GM19239 (cell line): Measurements from ENCODE around the gene SPOP.
"Not testable (repeated sequence)": the region's sequence is repeated elsewhere in the genome, so short reads cannot be mapped to it uniquely, and the experiment has no call there.

Experiments
- DNase-seq: peaks from one replicate; pipeline ENCODE4 v3.0.0; 2011; ENCODE audit warnings: low spot score; ENCODE audit not compliant: insufficient read length
- FAIRE-seq: peaks from 2 replicates; lab custom pipeline; 2011; peaks lifted over from hg19 to GRCh38; lab: Jason Lieb, UNC

SPOP gene

GRCh38 chr17:49556223-49556943 lies 121.5 kb downstream of the SPOP start:
- DNase-seq (peak; percentile 89), FAIRE-seq (no peak)

- no peak for DNase-seq
- no peak for FAIRE-seq
Observed at GRCh38 chr17:49555495-49556222, 122.2 kb downstream of the SPOP start.

DNA sequence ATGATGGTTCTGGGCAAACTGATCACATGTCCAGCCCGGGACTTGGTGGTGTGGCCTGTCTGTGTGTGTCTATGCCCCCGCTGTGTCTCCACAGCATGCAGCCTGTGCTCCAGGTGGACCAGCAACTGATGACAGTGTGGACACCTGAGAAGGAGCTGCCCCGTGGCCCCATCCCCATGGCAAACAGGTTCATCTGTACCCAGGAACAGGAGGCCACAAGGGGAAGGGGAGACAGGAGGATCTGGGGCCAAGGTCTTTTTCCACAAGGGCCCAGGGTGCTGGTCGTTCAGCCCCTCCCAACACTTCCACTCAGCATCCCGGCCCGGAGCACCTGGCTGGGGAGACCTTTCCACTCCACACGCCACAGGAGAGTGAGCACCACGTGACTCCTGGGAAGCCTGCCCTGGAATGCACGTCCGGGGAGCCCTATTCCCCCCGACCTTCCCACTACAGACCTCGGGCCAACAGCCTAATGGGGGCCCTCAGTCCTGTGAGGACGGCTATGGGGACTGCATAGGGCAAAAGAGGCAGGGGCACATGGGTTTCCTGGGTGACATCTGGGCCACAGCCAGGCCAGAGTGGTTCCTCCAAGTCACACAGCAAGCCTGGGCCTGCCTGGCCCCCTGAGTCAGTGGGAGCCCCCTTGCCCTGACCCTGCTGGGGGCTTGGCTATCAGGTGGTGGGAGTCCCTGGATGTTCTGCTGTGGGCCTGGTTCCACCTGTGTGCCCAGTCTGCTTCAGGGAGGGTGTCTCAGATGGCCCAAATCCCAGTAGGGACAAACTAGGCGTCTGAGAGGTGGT lies 123.0 kb downstream of the SPOP start:
- FAIRE-seq (no peak), DNase-seq (no peak)

DNA sequence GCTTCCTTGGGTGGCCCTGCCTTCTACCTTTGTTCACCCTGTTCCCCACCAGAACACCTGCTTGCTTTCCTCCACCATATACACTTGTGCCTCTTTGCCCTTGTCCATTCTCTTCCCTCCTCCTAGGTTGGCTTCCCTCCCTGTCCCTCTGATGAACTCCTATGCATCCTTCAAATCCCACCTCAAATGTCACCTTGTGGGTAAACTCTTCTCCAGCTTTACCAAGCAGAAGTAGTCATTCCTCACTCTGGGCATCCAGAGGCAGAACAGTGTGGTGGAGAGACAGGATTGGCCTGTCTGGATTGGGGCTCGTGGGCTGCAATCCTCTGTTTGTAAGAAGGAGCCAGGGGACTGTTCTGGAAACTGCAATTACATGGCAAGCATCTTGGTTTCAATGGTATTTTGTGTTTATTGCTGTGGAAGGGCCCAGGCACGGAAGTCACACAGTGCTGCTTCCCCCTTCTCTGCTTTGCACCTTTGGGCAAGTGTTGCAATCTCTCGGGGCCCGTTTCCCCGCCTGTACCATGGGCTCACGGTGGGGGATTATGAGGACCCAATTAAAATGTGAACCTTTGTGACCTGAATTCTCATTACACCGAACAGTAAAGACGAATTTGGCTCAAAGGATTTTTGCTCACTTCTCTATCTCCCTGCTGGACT lies 124.1 kb downstream of the SPOP start:
- DNase-seq (no peak), FAIRE-seq (no peak)

DNA sequence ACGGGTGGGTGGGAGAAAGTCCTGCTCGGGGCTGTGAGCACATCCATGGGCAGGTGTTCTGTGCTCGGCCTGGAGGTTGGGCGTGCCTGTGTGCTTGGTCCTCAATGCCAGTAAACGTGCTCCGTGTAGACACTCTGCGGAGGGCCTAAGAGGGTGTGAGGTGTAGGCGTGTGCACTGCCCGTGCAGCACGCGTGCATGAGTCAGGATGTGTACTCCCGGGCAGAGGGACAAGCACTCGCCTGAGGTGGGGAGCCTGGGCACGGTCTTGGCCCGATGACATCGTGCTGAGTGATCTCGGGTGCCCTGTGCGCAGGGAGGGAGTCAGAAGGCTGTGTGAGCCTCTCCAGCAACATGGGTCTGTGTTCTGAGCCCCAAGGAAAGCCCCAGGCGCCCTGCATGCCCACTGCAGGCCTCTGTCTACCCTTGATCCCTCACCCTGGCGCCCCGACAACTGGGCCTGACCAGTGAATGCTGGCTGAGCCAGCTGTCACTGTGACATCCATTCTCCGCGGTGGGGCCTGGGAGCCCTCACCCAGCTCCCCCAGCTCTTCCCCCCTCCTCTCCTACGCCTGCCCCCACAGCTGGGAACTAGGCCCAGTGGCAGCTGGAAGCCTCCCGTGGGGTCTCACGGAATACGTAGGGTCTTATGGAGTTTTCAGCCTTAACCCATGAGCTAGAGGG lies 125.7 kb downstream of the SPOP start:
- FAIRE-seq (no peak), DNase-seq (no peak)

- DNase-seq (no peak), FAIRE-seq (no peak)
Observed at GRCh38 chr17:49551221-49552069, 126.5 kb downstream of the SPOP start.

DNA sequence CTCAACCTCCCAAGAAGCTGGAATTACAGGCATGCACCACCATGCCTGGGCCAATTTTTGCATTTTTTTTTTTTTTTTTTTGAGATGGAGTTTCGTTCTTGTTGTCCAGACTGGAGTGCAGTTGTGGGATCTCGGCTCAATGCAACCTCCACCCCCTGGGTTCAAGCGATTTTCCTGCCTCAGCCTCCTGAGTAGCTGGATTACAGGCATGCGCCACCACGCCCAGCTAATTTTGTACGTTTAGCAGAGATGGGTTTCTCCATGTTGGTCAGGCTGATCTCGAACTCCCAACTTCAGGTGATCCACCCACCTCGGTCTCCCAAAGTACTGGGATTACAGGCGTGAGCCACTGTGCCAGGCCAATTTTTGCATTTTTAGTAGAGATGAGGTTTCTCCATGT lies 127.1 kb downstream of the SPOP start:
- not testable (repeated sequence) for FAIRE-seq, DNase-seq

DNA sequence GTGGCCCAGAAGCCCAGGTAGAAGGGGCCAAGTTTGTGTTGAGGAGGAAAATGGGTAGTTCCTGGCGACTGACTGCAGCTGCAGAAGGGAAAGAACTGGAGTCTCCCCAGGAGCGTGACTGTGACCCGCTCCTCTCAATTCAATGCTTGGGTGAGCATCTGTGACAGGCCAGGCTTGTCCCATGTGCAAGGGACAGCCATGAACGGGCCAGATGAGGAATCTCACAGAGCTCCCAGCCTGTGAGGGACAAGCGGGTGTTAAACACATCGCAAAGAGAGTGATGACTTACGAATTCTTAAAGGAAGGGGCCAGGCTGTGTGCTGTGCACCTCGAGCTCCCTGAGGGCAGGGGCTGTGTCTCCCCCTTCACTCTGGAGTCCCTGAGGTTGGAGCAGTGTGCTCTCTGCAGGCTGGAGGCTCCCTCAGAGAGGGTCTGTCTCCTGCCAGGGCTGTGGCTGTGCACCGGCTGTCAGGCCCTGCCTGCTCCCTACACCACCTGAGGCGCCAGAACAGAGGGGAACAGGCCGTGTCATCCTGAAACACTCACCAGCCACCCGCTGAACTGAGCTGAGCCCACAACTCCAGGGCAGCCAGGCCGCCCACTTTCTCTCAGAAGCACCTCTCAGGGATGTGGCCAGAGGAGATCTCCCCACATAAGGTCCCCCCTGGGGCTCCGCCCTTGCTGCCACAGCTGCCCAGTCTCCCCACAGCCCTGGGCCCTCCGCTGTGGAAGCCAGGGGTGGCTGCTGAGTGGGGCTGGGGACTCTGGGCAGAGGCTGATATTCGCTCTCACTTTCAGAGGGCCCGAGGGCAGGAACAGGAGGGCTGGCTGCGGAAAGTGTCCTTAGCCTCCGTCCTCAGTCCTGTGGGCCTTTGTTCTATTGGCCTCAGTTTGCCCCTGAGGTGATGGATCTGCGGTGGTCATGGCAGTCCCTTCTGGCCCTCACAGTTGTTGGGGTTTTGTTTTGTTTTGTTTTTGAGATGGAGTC lies 127.9 kb downstream of the SPOP start:
- no peak for FAIRE-seq
- no peak for DNase-seq

GRCh38 chr17:49549311-49549605 lies 128.6 kb downstream of the SPOP start:
- FAIRE-seq: no peak

More at GRCh38 chr17:49549311-49549605, 128.6 kb downstream of the SPOP start:
- no peak for DNase-seq
